ENCODE data around the gene DECR2. TPM values are rescaled to one million over a fixed set of nuclear protein-coding genes. Genes with fewer than 3 reads are reported as not detected.

Gene DECR2
- total and polyA plus RNA-seq, 2 of the 13 experiments (the other 11 are each of a cell fraction or from before 2014, with no cell fraction given): 36.3 to 44.6 TPM

- no peak for TF ChIP-seq BCL6 (CRISPR knock-in tag; IDR thresholded peaks at IDR 0.05)
- TF ChIP-seq HNRNPUL1 (IDR thresholded peaks at IDR 0.05; ENCODE audit: low read depth, low read length): no peak
- 0 out of 2 replicates have a peak, but pooled peaks have one; percentile 30 for TF ChIP-seq ZNF605 (CRISPR knock-in tag; IDR thresholded peaks at IDR 0.05)
- no peak for TF ChIP-seq KDM5A (IDR thresholded peaks at IDR 0.05; ENCODE audit: borderline replicate concordance, low read length)
- TF ChIP-seq NFE2 (CRISPR knock-in tag; IDR thresholded peaks at IDR 0.05): no peak
- TF ChIP-seq MXI1 (IDR thresholded peaks at IDR 0.05; ENCODE audit: borderline replicate concordance, low read depth, low read length): peak; percentile 46; the same call in 1 of the 3 replicates
- TF ChIP-seq HMG20A (CRISPR knock-in tag; IDR thresholded peaks at IDR 0.05; ENCODE audit: borderline replicate concordance): no peak
- TF ChIP-seq NCOA5 (CRISPR knock-in tag; IDR thresholded peaks at IDR 0.05): no peak
- TF ChIP-seq, protein P1, sequence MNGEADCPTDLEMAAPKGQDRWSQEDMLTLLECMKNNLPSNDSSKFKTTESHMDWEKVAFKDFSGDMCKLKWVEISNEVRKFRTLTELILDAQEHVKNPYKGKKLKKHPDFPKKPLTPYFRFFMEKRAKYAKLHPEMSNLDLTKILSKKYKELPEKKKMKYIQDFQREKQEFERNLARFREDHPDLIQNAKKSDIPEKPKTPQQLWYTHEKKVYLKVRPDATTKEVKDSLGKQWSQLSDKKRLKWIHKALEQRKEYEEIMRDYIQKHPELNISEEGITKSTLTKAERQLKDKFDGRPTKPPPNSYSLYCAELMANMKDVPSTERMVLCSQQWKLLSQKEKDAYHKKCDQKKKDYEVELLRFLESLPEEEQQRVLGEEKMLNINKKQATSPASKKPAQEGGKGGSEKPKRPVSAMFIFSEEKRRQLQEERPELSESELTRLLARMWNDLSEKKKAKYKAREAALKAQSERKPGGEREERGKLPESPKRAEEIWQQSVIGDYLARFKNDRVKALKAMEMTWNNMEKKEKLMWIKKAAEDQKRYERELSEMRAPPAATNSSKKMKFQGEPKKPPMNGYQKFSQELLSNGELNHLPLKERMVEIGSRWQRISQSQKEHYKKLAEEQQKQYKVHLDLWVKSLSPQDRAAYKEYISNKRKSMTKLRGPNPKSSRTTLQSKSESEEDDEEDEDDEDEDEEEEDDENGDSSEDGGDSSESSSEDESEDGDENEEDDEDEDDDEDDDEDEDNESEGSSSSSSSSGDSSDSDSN (CRISPR knock-in tag; IDR thresholded peaks at IDR 0.05): peak; percentile 75
- TF ChIP-seq ZFP82 (CRISPR knock-in tag; IDR thresholded peaks at IDR 0.05; ENCODE audit: borderline replicate concordance): no peak
- peak; percentile 55; the same call in 1 of the 2 replicates for TF ChIP-seq TFAP4 (IDR thresholded peaks at IDR 0.05; ENCODE audit: borderline replicate concordance, low read depth)
- TF ChIP-seq, protein P2, sequence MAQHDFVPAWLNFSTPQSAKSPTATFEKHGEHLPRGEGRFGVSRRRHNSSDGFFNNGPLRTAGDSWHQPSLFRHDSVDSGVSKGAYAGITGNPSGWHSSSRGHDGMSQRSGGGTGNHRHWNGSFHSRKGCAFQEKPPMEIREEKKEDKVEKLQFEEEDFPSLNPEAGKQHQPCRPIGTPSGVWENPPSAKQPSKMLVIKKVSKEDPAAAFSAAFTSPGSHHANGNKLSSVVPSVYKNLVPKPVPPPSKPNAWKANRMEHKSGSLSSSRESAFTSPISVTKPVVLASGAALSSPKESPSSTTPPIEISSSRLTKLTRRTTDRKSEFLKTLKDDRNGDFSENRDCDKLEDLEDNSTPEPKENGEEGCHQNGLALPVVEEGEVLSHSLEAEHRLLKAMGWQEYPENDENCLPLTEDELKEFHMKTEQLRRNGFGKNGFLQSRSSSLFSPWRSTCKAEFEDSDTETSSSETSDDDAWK (CRISPR knock-in tag; IDR thresholded peaks at IDR 0.05): no peak
- no peak for TF ChIP-seq ARID3A (IDR thresholded peaks at IDR 0.05; ENCODE audit: low read depth, low read length)
- peak; percentile 97 for TF ChIP-seq KDM3A (CRISPR knock-in tag; IDR thresholded peaks at IDR 0.05; ENCODE audit: low read depth)
- peak; percentile 80 for TF ChIP-seq MEF2D (CRISPR knock-in tag; IDR thresholded peaks at IDR 0.05)
- TF ChIP-seq SP140L (CRISPR knock-in tag; IDR thresholded peaks at IDR 0.05; ENCODE audit: borderline replicate concordance): no peak
- TF ChIP-seq TARDBP (CRISPR knock-in tag; IDR thresholded peaks at IDR 0.05): peak; percentile 94
- no peak for TF ChIP-seq ZNF264 (CRISPR knock-in tag; IDR thresholded peaks at IDR 0.05)
- peak; percentile 85 for TF ChIP-seq ZNF121 (CRISPR knock-in tag; IDR thresholded peaks at IDR 0.05)
- TF ChIP-seq, protein P3, sequence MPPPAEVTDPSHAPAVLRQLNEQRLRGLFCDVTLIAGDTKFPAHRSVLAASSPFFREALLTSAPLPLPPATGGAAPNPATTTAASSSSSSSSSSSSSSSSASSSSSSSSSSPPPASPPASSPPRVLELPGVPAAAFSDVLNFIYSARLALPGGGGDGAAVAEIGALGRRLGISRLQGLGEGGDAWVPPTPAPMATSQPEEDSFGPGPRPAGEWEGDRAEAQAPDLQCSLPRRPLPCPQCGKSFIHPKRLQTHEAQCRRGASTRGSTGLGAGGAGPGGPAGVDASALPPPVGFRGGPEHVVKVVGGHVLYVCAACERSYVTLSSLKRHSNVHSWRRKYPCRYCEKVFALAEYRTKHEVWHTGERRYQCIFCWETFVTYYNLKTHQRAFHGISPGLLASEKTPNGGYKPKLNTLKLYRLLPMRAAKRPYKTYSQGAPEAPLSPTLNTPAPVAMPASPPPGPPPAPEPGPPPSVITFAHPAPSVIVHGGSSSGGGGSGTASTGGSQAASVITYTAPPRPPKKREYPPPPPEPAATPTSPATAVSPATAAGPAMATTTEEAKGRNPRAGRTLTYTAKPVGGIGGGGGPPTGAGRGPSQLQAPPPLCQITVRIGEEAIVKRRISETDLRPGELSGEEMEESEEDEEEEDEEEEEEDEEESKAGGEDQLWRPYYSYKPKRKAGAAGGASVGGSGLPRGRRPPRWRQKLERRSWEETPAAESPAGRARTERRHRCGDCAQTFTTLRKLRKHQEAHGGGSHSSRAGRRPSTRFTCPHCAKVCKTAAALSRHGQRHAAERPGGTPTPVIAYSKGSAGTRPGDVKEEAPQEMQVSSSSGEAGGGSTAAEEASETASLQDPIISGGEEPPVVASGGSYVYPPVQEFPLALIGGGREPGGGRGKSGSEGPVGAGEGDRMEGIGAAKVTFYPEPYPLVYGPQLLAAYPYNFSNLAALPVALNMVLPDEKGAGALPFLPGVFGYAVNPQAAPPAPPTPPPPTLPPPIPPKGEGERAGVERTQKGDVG (CRISPR knock-in tag; IDR thresholded peaks at IDR 0.05; ENCODE audit: borderline replicate concordance): no peak
These were observed 39.6 kb upstream of the DECR2 start (continued) for GRCh38 chr16:361872-362701.

Measured in HepG2 (cell line).